SH-SY5Y (cell line): ENCODE data around the gene PDYN.

ENCODE experiments used
- GATA2 ChIP-seq: IDR thresholded peaks from 2 replicates; pipeline ENCODE4 v1.6.1; 2011; ENCODE audit warnings: mild to moderate bottlenecking, low read depth, low read length
- GATA3 ChIP-seq: IDR thresholded peaks from 2 replicates; pipeline ENCODE4 v1.6.1; 2011; ENCODE audit warnings: low read depth, mild to moderate bottlenecking, low read length, moderate library complexity

Gene PDYN

DNA sequence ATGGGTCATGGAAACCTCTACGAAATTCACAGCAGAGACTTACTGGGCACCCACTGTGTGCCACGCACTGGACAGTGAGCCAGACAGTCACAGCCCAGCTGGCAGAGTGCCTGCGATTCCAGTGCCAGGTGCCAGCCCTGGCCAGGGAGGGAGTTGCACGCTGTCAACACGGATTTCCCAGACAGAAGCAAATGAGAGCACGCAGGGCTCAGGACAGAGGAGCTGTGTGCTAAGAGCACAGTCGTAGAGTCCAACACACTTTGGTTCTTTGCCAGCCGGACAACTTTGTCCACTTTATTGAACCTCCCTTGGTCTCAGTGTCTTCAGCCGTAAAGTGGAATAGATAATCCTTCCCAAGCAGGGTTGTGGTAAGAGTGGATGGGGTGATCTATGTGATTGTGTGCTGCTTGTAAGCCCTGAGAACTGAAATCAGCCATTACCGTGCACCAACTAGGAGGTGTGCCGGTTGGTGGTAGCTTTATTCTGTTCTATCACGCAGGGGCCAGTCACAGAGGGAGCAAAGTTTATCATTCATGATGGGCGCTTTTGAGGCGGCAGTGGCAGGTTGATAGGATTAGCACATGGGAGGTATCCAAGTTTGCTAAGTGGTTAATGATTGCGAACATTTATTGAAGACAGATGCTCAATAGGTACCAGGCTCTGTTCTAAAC is 58.0 kb downstream of the PDYN start:
- TF ChIP-seq GATA3 (no peak), GATA2 (no peak; the same call in none of the 2 replicates)

DNA sequence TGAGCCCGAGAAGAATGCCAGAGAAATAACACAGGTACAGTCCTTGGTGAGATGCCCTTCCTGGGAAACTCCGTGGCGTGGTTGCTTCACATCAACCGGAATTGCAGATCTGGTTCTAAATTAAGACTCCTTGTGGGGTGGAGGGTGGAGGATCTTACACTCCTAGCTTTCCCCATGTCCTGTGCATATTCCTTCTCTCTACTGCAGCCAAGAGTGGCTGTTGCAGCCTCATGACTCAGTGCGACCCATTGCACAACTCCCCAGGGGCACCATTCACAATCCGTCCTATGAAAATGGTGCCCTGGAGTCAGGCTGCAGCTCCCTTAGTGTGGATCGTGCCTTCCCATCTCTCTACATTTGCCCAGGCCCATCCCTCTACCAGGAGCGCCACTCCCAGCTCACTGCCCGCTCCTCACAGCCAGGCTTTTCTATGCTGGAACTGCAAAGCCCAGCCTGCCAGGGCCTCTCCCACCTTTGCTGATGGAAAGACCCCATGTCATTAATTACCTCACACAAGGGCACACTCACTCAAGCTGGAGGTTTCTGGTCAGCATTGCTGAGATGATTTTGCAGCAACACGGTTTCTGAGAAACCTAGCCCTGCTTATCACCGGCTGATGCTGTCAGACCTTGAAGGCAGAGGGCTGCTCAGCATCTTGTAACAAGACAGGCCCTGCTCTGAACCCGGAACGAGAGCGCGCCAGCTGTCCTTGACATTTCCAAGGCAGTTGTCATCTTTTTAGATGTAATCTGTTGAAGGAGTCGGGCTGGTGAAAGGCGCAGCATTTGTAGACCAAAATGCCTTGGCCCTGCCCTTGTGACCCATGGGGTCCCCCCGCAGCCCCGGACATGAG is 58.9 kb downstream of the PDYN start:
- TF ChIP-seq GATA3 (no peak), GATA2 (peak; percentile 61)

DNA sequence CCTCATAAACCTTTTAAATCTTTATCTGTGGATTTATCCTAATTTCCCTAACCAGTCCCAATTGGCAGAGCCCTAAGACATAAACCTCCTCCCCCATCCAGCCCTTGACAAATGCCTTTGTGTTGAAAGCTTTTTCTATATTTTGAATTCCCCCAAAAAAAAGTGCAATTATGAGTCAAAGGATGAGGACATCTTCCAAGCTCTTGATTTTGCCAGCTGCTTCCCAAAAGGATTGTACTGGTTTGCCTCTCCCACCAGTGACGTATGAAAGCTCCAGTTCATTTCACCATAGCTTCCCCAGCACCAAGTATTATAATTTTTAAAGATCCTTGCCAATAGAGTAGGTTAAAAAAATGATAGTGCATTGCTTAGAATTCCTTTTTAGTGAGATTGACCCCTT is 59.7 kb downstream of the PDYN start:
- no peak for TF ChIP-seq GATA2
- no peak for TF ChIP-seq GATA3

DNA sequence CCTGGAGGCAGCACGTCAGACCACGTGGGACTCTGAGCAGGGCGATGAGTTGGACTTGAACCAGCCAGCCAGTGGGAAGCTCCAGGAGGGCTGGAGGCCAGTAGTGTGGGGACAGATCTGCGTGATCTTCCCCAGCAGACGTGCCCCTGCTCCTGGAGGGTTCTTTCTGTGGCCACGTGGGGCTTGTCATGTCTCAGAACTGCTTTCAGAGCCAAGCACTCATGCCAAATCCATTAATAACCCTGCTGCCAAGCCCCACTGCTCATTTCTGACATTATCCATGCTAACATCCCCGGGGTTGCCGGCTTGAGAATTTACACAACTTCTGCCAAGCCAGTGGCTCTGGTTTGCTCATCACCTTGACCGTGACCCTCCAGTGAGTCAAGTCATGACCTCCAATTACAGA is 60.4 kb downstream of the PDYN start:
- no peak; the same call in 1 of the 2 replicates for TF ChIP-seq GATA2
- TF ChIP-seq GATA3 = no peak

DNA sequence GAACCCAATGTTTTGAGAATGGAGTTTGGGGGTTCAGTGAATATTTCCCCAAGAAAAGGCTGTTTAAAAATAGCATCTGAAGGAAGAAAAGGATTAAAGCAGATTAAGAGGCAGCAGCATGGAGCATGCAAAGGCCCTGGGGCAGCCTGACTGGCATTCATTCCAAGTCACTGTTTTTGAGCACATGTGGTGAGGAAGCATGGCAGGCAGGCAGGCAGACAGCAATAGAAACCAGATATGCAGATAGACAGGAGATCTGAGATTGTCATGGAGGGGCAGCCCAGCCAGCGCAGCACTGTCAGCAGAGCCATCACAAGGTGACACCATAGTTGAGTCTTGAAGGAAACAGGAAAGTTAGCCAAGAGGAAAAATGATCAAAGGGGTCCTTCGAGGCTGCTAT is 60.9 kb downstream of the PDYN start:
- TF ChIP-seq GATA2 (peak; percentile 79), GATA3 (no peak; the same call in 1 of the 2 replicates)

DNA sequence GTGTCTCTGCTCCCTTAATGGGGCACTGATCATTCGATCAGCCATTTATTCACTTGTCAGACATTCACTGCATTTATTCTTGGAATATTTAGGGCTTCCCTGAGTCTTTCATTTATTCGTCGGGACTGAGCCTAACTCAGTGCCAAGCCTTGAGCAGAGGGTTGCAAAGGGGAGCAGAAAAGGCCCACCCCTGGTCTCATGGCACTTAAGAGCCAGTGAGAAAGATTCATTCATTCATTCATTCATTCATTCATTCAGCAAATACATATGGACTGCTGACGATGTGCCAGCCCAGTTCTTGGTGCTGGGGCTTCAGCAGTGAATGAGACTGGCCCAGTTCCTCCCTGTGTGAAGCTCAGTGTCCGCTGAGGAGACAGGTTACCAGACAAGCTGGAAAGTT is 62.0 kb downstream of the PDYN start:
- TF ChIP-seq GATA3 (no peak), GATA2 (no peak)

DNA sequence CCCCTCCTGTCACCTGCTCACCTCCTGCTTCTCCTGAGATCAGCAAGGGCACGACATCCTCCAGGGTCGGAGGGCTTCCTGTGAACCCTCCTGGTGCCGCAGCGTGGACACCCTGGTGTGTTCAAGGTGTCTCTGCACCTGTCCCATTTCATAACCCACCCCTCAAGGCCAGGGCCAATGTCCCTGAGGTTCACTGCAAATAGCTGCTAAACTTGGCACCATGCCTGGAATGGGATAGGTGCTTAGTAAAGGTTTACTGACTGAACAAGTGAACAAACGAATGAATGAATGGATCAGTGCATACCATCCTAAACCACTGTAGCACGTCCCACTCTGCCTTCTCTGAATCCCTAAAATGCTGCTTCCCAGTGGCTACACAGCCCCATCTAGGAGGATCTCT is 63.7 kb downstream of the PDYN start:
- no peak for TF ChIP-seq GATA3
- no peak for TF ChIP-seq GATA2

DNA sequence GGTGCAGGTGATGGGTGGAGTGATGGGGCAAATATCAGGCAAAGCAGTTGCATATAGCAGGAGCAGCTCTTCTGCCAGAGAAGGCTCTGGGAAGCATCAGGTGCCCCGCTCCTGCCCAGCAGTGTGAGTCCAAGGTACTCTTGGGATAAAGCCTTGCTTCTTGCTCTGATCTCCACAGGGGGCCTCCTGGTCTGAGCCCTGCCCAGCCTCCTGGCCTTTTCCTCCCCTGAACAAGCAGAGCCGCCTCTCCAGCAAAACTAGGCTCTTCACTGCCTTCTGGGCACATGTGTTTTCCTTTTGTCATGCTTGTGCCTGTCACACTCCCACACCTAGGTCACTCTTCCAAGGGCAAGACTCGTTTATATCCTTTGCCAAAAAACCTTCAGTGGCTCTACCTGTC is 64.4 kb downstream of the PDYN start:
- TF ChIP-seq GATA3 = no peak

DNA sequence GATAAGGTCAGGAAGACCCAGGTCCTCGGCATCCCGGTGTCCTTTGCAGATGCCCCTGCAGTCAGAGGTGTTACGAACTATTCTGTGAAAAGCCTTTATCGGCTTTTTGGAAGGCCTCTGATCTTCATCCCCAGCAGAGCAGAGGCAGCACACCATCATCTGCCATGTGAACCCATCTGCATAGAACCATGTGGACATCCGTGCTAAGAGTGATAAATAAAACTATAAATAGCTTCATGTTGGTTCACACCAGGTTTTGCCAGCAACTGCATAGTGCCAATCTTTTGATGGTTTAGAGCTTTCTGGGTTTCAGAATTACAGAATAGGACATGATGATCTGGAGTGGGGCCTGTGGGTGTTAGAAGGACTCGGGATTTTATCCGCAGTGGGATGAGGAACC is 65.1 kb downstream of the PDYN start:
- no peak for TF ChIP-seq GATA3
- TF ChIP-seq GATA2 = no peak
